Gastroesophageal sphincter (tissue), 3 donors: ENCODE measurements around the gene SPRR3.

Experiments
- EP300 ChIP-seq: sonication (generic); formaldehyde crosslinking; IDR thresholded peaks from one replicate; pipeline ENCODE4 v1.6.1; 2017; ENCODE audit warnings: antibody characterized with exemption, mild to moderate bottlenecking
- TF ChIP-seq, protein P1 (sequence below), 4 experiments: fragments of 200-600 bp in 2 of 4; fragments of 450-650 bp in 2 of 4; sonication (generic) in 1 of 4; IDR thresholded peaks; one replicate each; pipeline ENCODE4 v1.5.1; 2017 to 2019; ENCODE audit warnings: antibody characterized with exemption in 4 of 4, mild to moderate bottlenecking in 2 of 4, moderate library complexity in 2 of 4

DNA sequence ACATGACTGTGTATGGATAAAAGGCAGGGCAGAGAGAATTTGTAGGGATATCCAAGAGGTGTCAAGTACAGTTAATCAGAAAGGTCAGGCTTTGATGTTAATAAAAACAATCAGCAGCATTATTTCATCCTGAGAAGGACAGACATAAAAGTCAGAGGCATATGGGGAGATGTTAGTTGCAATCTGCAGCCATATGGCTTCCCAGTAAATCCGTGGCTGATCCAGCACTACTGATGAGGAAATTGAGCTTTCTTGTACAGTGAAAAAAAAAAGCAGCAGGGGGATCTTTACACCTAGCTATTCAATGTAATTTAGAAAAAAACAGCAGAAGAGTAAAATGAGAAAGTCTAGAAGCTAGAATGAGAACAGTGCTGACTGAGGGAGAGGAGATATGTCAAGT lies 27.2 kb downstream of the SPRR3 start:
- TF ChIP-seq EP300: no peak
- TF ChIP-seq, protein P1, sequence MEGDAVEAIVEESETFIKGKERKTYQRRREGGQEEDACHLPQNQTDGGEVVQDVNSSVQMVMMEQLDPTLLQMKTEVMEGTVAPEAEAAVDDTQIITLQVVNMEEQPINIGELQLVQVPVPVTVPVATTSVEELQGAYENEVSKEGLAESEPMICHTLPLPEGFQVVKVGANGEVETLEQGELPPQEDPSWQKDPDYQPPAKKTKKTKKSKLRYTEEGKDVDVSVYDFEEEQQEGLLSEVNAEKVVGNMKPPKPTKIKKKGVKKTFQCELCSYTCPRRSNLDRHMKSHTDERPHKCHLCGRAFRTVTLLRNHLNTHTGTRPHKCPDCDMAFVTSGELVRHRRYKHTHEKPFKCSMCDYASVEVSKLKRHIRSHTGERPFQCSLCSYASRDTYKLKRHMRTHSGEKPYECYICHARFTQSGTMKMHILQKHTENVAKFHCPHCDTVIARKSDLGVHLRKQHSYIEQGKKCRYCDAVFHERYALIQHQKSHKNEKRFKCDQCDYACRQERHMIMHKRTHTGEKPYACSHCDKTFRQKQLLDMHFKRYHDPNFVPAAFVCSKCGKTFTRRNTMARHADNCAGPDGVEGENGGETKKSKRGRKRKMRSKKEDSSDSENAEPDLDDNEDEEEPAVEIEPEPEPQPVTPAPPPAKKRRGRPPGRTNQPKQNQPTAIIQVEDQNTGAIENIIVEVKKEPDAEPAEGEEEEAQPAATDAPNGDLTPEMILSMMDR (IDR thresholded peaks at IDR 0.05): no peak
